ENCODE data around the gene SNX32.

SNX32 gene

DNA sequence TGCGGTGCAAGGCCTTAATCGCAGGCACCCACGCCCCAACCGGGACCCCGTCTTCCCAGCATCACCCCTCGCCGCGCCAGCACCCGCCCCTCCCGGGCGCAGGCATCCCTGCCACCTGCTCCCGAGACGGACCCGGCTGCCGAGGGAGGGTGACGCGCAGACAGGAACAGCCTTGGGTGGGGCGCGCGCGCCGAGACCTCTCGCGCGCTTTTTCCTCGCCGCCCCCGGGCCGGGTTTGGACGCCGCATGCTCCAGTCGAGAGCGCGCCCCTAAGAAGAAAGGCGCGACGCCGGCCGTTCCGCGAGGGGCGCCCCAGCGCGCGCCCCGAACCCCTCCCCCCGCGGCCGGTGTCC is 23.7 kb downstream of the SNX32 start:
- DNase-seq (ENCODE audit: low spot score) = peak; percentile 58

DNA sequence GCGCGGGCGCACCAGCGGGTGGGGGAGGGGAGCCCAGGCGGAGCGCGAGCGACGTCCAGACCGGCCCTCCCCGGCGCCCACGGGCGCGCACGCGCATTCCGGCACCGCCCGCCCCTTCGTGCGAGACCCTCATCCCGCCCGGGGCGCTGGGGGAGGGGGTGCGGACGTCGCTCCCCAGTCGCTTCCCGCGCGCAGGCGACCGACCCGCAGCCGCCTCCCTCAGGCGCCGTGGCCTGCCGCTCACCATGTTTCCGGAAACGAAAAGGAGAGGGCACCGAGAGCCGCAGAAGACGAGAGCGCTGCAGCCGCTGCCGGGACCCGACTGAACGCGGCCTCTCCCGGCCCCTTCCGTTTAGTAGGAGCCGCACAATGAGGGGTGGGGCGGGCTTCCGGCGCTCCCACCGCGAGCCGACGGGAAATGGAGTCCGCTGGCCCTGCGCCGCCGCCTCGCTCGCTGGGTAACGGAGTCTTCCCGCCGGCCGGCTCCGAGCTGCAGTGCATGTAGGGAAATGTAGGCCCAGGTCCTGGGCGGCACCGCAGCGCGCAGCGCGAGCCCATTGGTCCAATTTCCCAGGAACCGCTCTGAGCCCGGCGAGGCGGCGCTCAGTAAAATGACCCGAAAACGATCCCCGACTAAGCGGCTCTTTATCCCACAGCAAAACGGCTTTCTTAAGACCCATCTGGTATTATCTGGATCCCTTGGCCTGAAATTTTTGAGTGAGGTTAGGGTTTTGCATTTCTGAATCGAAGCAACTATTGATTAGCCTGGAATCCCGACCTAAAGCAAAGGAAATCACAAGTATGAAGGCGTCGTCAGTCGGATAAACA is 24.3 kb downstream of the SNX32 start, which contains the start of gene CFL1:
TSS of gene CFL1 (minus strand) at position 328 of the 828 bp plus-strand sequence. CDS start at position 247, 81 bp downstream.
- peak; percentile 87 for DNase-seq (ENCODE audit: low spot score)

DNA sequence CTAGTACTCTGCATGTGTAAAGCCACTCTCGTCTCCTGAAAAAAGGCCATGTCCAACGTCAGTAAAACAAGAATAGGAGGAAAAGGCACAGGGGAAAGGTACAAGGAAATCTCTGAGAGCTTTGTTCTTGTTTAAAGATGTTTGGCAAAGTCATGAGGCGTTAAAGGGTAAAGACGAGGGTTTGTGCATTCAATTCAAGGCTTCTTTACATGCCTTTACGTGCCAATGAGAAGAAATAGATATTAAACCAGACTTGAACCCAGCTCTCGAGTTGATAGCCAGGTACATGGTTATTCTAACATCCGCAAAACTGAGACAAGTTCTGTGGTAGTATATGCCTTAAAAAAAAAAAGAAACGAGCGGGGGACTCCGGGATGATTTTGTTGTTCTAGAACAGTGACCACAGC is 24.9 kb downstream of the SNX32 start:
- no peak for DNase-seq (ENCODE audit: low spot score)

DNA sequence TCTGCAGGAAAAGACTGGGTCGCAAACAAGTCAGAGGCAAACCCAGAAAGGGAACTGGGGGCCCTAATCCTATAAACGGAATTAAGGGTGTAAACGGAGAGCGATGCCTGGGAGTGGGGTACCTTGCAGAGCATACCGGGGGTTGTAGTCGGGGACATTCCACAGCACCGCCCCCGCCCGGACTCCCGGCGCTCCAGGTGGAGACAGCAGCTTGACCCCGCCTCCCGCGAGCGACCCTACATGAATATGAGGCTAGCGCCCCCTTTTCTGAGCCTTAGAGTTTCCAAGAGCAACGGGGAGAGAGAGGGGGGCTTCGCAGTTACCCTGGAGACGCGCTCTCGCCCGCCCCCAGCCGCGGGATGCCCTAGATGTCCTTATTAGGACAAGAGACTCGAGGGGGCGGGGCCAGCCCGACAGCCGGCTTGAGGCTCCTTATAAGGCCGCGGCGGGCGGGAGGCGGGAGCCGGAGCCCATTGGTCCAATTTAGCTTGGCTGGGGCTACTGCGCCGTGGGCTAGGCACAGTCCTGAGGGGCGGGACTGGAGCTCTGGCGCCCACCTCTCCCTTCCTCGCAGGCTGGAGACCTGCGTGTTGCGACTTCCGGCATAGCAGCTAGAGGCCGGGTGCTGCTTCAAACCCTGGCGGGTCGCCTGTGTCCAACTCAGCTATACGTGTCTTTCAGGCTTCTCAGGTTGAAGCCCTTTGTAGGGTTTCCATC is 25.5 kb downstream of the SNX32 start:
- peak; percentile 94 for DNase-seq (ENCODE audit: low spot score)

DNA sequence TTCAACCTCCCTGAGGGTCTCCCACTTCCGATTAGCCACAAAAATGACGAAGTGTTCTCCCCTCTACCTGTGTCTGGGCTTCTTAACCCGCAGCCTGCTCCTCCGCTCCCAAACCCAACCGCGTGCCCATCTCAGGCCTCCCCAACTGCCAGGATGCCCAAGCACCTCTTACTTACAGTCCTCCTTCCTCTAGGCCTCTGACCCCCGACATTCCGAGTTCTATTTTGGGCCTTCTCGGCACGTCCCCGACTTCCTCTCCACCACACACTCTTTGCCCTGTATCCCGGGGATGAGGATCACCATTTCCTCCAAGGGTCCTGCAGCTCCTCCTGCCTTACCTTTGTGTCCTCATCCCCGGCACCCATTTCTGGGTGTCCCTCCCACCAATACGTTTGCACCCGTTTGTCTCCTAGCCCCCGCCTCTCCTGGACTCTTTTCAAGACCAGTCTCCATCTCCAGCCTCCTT is 26.1 kb downstream of the SNX32 start:
- no peak for DNase-seq (ENCODE audit: low spot score)

DNA sequence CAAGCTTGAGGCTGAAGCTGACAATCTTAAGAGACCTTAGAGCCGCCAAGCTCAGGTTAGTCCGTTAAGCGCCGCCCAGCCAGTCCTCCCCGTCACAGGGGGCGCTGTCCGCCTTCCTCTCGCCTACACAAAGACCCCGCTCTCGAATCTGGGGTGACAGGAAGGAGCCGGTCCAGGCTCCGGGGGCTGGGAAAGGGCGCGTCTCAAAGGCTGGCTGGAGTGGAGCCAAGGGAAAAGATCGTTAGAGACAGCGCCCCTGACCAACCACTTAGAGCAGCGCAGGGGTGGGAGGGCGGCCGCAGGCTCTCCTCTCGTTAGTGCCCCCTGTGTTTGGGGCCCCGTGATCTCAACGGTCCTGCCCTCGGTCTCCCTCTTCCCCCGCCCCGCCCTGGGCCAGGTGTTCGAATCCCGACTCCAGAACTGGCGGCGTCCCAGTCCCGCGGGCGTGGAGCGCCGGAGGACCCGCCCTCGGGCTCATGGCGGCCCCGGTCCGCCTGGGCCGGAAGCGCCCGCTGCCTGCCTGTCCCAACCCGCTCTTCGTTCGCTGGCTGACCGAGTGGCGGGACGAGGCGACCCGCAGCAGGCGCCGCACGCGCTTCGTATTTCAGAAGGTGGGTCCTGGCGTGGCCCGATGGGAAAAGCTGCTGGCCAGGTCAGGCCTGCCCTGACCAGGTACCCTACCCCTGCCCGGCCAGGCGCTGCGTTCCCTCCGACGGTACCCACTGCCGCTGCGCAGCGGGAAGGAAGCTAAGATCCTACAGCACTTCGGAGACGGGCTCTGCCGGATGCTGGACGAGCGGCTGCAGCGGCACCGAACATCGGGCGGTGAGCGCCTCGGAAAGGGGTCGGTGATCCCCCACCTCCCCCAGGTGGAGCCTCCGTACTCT is 26.8 kb downstream of the SNX32 start, which contains the start of gene MUS81:
TSS of gene MUS81 (plus strand) at position 156 of the 887 bp plus-strand sequence. CDS start at position 477, 321 bp downstream.
- peak; percentile 99 for DNase-seq (ENCODE audit: low spot score)

DNA sequence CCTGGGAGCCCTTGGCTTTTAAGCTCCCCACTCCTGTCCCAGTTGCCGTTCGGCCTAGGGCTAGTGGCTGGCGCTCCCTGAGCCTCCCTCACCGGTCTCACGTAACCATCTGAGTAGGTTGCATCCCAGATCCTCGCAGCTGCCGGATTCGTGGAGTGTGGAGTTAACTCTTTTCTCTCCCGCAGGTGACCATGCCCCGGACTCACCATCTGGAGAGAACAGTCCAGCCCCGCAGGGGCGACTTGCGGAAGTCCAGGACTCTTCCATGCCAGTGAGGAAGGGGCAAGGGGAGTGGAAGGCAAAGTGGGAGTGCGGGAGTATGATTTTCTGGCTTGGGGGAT is 27.4 kb downstream of the SNX32 start:
- DNase-seq (ENCODE audit: low spot score) = no peak

DNA sequence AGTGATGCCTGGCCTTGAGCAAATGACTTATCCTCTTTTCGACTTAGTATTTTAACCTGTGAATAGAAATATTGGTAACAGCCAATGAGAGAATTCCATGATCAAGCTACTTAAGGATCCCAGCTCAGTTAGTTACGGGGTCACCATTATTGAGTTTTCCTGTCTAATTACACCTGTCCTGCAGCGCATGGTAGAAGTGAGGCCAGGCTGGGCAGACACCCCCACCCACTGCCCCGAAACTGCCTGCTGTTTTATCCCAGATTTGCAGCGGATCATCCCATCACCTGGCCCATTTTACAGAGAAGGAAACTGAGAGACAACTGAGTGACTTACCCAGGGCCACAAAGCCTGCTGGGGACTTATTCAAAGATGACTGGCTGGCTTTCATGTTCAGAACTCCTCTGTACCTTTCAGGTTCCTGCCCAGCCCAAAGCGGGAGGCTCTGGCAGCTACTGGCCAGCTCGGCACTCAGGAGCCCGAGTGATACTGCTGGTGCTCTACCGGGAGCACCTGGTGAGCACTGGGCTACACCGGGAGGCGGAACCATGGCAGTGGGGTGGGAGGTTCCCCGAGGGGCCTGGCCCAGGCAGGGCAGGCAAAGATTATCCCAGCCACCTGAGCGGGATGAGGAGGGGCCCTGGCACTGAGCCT is 27.9 kb downstream of the SNX32 start:
- DNase-seq (ENCODE audit: low spot score) = no peak

DNA sequence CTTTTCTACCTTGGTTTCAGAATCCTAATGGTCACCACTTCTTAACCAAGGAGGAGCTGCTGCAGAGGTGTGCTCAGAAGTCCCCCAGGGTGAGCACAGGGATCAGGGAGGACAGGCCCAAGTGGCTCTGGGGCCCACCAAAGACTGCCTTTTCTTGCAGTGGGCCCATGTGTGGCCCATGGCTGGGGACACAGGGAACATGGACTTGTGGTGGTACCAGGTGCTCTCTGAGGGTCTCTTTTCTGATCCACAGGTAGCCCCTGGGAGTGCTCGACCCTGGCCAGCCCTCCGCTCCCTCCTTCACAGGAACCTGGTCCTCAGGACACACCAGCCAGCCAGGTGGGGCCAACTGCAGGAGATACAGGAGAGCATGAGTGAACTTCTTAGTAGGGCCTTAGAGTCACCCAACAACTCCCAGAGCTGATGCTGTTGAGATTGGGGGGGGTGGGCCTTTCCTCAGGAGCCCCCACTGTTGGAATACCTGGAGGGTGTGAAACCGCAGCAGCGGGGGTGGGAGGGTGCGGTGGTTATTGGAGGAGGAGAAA is 28.5 kb downstream of the SNX32 start:
- DNase-seq (ENCODE audit: low spot score) = no peak

DNA sequence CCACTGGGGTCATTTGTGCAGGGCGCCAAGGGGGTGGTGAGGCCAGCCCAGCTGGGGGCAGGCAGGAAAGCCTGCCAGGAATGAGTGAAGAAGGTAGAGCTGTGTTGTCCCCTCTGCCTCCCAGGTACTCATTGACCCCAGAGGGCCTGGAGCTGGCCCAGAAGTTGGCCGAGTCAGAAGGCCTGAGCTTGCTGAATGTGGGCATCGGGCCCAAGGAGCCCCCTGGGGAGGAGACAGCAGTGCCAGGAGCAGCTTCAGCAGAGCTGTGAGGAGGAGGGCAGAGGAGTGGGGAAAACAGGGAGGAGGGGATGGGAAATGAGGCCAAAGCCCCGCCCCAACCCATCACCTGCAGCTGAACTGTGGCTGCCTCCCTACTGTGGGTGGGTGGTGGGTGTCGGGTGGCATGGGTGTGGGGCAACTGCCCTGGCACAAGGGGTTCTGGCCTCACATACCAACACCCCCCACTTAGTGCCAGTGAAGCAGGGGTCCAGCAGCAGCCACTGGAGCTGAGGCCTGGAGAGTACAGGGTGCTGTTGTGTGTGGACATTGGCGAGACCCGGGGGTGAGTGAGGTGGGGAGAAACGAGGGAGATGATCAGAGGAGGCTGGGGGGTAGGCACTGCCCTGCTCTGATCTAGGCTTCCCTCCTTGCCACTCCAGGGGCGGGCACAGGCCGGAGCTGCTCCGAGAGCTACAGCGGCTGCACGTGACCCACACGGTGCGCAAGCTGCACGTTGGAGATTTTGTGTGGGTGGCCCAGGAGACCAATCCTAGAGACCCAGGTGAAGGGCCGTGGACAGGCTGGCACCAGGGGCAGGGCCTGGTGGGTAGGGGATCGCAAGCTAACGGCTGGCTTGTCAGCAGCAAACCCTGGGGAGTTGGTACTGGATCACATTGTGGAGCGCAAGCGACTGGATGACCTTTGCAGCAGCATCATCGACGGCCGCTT is 29.5 kb downstream of the SNX32 start:
- DNase-seq (ENCODE audit: low spot score) = no peak

DNA sequence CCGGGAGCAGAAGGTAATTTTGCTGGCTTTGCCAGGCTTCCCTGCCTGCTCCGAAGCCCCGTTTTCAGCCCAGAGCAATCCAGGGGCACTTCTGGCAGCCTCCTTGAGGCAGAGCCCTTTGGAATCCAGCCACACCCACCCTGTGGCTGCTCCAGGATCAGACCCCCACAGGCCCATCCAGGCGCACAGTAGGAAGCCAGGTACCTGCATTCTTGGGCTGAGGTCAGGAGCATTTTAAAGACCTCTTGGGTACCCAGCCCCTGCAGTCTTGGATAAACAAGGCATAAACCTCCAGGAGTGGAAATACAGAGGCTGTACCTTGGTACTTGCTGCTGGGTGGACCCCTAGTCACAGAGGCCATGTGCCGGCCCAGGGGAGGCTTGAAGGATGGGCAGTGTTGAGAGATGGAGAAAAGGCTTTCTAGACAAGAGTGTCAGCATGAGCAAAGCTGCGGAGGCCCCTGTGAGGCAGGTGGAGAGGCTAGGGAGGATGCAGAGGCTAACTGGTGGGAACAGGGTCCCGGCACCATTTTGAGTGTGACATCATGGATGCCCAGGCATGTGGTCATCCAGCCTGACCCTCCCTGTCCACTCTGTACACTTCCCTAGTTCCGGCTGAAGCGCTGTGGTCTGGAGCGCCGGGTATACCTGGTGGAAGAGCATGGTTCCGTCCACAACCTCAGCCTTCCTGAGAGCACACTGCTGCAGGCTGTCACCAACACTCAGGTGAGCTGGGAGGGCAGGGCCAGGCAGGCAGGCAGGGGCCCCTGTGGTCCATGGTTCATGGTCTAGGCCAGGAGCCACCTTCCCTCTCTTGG is 30.3 kb downstream of the SNX32 start:
- DNase-seq (ENCODE audit: low spot score) = no peak

DNA sequence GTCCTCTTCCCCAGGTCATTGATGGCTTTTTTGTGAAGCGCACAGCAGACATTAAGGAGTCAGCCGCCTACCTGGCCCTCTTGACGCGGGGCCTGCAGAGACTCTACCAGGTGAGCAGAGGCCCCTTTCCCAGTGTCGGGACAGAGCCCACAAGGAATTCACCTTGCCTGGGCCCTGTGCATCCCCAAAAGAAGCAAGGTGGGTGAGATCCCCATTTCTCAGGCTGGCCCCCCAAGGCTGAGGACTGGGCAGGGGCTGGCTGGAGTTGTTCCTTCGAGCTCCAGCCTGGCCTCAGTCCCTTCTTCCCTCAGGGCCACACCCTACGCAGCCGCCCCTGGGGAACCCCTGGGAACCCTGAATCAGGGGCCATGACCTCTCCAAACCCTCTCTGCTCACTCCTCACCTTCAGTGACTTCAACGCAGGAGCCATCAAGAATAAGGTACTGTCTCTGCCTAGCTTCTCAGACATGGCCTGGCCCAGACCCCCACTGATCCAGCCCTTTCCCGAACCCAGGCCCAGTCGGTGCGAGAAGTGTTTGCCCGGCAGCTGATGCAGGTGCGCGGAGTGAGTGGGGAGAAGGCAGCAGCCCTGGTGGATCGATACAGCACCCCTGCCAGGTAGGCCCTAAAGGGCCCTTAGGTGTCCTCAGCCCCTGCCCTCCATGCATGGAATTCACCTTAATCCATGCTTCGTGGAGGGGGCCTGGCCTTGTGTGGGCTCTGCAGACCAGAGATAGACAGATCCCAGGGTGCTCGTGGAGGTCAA is 31.1 kb downstream of the SNX32 start:
- no peak for DNase-seq (ENCODE audit: low spot score)

DNA sequence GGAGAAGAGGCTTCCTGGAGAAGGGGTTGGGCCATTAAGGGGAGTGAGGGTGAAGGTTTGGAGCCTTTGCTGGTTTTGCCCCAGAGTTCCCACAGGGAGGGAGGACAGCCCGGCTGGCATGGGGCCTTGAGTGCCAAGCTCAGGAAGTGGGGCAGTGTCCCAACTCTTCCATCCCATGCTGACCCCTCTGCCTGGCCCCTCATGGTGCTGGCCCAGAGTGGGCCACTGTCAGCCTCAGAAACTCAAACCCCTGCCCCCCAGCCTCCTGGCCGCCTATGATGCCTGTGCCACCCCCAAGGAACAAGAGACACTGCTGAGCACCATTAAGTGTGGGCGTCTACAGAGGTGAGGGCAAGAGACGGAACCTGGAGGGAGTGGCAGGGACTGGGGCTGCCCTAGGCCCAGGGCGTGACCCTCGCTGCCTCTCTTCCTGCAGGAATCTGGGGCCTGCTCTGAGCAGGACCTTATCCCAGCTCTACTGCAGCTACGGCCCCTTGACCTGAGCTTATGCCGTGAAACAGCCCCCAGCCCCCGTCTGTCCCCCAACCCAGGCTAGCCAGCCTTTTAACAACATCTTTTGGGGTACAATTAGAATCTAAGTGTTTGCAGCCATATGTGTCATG is 31.9 kb downstream of the SNX32 start:
- no peak for DNase-seq (ENCODE audit: low spot score)

DNA sequence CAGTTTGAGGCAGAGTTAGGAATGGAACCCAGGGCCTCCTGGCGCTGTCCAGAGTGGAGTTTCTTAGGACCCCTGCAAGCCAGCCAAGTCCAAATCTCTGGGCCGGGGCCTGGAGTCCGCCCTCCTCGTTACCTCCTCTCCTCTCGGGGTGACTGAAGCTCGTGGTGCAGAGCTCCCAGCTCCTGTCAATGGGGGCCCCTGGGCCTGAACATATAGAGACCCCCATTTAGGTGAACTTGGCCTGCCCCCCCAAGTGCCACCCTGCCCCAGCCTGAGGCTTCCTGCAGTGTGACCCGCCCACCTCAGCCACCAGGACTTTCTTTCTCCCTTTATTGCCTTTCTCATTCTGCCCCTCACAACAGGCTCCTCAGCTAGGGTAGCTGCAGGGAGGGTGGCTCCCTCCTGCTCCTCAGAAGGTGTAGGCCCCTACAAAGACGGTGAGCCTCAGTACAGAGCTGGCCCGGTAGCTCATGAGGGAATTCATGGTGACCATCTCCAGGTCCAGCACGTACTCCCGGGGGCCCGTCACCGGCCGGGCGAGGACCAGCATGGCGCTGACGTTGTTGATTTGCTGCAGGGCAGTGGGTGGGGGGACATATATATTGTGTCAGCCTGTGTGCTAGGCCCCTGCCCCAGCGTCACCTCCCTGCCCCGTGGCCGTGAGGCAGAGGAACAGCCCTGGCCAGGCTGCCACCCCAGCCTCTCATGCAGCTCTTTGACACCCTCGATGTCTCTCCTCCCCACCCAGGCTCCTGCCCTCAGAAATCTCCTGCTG is 32.9 kb downstream of the SNX32 start:
- DNase-seq (ENCODE audit: low spot score) = no peak

DNA sequence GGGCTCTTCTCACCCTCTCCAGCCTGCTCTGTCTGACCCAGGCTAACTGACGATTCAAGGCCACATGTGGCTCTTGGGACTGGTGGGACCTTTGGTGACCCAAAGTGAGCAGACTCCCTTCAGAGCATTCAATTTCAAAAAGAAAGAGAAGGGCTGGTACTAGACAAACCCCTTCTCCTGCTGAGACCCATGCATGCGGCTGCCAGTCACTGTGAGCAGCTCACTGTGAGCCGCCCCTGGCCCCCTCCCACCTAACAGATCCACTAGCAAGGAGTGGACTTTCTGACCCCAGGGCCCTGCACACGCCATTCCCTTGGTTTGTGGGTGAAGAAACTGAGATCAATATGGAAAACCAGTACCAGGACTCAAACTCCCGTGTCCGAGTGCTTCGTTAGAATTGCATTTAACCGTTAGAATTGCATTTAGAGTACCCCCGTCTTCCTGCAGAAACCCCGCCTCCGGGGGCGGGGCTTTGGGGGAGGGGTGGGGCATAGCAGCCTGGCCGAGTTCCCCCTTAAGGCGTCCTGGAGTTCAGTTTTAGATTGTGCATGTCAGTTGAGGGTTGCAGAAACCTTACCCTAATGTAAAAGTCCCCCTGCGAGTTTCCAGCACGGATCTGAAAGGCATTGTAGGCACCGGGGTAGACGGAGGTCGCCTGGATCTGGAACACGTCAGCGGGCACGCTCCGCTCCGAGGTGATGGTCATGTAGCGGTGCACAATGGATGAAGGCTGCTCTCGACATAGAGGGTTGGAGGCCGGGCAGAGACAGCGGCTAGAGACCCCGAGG is 33.7 kb downstream of the SNX32 start:
- DNase-seq (ENCODE audit: low spot score) = no peak

DNA sequence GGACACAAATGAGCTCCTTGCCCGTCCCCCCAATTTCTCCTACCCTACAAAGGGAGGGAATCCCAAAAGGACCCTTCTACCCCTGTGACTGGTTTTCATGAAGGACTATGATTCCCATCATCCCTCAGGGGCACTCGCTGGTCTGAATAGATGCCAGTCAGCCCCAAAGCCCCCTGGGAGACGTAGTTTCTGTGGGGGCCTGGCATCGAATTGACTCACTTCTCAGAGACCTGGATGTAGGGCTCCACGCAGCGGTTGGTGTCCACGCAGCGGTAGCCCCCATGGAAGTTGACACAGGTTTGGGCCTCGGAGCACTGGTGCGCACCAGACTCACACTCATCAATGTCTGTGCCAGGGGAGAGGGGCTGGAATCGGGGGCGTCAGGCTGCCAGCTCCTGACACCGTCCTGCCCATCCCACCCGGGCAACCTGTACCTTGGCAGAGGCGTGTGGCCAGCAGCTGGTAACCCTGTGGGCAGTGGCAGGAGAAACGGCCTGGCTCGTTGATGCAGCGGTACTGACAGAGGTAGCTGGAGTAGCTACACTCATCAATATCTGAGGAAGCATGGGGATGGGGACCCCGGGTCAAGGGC is 34.4 kb downstream of the SNX32 start:
- no peak for DNase-seq (ENCODE audit: low spot score)

Measured in hematopoietic multipotent progenitor cell treated with erythropoietin and hydrocortisone succinate and interleukin-3 and kit ligand, for 17 days (in vitro differentiated cells).